HG03439 (cell line): ENCODE data around the gene ACACA.
"Not testable (repeated sequence)": the region's sequence is repeated elsewhere in the genome, so short reads cannot be mapped to it uniquely, and the experiment has no call there.

Experiments used
- ATAC-seq: cut with Tn5 transposase; IDR thresholded peaks from one replicate; pipeline ENCODE4 v1.9.1; 2021; ENCODE audit warnings: mild to moderate bottlenecking, moderate library complexity; ENCODE audit not compliant: unreplicated experiment

ACACA gene

GRCh38 chr17:37084372-37084771, 322.3 kb downstream of the ACACA start:
- ATAC-seq, result no peak

GRCh38 chr17:37083456-37083855, 323.2 kb downstream of the ACACA start:
- ATAC-seq, result no peak

GRCh38 chr17:37082985-37083384, 323.7 kb downstream of the ACACA start:
- ATAC-seq, result no peak

- no peak for ATAC-seq
These were observed 324.2 kb downstream of the ACACA start for GRCh38 chr17:37082311-37082860.

- no peak for ATAC-seq
These were observed 325.3 kb downstream of the ACACA start for GRCh38 chr17:37081287-37081686.

- no peak for ATAC-seq
These were observed 326.9 kb downstream of the ACACA start for GRCh38 chr17:37079735-37080134.

GRCh38 chr17:37079065-37079708, 327.4 kb downstream of the ACACA start:
- ATAC-seq, result no peak

- not testable (repeated sequence) for ATAC-seq
These were observed 333.2 kb downstream of the ACACA start for GRCh38 chr17:37073464-37073863.

- ATAC-seq, result no peak
These were observed 337.5 kb downstream of the ACACA start for GRCh38 chr17:37069087-37069486.

- no peak for ATAC-seq
These were observed 338.4 kb downstream of the ACACA start for GRCh38 chr17:37068266-37068665.

- no peak for ATAC-seq
These were observed 339.0 kb downstream of the ACACA start for GRCh38 chr17:37067555-37068111.

- ATAC-seq, result no peak
These were observed 340.0 kb downstream of the ACACA start for GRCh38 chr17:37066322-37067255.

GRCh38 chr17:37065486-37066321, 340.9 kb downstream of the ACACA start:
- no peak for ATAC-seq

GRCh38 chr17:37064956-37065355, 341.7 kb downstream of the ACACA start:
- no peak for ATAC-seq

GRCh38 chr17:37064206-37064605, 342.4 kb downstream of the ACACA start:
- no peak for ATAC-seq

GRCh38 chr17:37062021-37062420, 344.6 kb downstream of the ACACA start:
- ATAC-seq, result no peak

- no peak for ATAC-seq
These were observed 345.7 kb downstream of the ACACA start for GRCh38 chr17:37060928-37061327.

- no peak for ATAC-seq
These were observed 346.5 kb downstream of the ACACA start for GRCh38 chr17:37060094-37060493.

- ATAC-seq, result no peak
These were observed 347.1 kb downstream of the ACACA start for GRCh38 chr17:37059493-37059892.

GRCh38 chr17:37056622-37057021, 350.0 kb downstream of the ACACA start:
- no peak for ATAC-seq

- no peak for ATAC-seq
These were observed 351.7 kb downstream of the ACACA start for GRCh38 chr17:37054894-37055293.
